ENCODE results near the gene ZFP64. TPM values are rescaled to one million over a fixed set of nuclear protein-coding genes. Genes with fewer than 3 reads are reported as not detected.
"Not testable (repeated sequence)": the region's sequence is repeated elsewhere in the genome, so short reads cannot be mapped to it uniquely, and the experiment has no call there.

Gene ZFP64
- total RNA-seq, 1 experiment from 2014 or later: 18.4 TPM

- CTCF ChIA-PET: no interaction called here
- TF ChIP-seq SIN3A (IDR thresholded peaks at IDR 0.05; ENCODE audit: borderline replicate concordance, insufficient read depth, low read depth, low read length) (no peak), REST (IDR thresholded peaks at IDR 0.05; ENCODE audit: insufficient read depth in 1 of 2, low read depth in 2 of 2, low read length in 1 of 2) (no peak), TCF7L2 (IDR thresholded peaks at IDR 0.05; ENCODE audit: low read depth, low read length) (no peak), POLR2AphosphoS5 (IDR thresholded peaks at IDR 0.05; ENCODE audit: low read depth, low read length) (no peak)
- TF ChIP-seq, protein P1, sequence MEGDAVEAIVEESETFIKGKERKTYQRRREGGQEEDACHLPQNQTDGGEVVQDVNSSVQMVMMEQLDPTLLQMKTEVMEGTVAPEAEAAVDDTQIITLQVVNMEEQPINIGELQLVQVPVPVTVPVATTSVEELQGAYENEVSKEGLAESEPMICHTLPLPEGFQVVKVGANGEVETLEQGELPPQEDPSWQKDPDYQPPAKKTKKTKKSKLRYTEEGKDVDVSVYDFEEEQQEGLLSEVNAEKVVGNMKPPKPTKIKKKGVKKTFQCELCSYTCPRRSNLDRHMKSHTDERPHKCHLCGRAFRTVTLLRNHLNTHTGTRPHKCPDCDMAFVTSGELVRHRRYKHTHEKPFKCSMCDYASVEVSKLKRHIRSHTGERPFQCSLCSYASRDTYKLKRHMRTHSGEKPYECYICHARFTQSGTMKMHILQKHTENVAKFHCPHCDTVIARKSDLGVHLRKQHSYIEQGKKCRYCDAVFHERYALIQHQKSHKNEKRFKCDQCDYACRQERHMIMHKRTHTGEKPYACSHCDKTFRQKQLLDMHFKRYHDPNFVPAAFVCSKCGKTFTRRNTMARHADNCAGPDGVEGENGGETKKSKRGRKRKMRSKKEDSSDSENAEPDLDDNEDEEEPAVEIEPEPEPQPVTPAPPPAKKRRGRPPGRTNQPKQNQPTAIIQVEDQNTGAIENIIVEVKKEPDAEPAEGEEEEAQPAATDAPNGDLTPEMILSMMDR (IDR thresholded peaks at IDR 0.05): no peak
- intact Hi-C loops (cut with micrococcal nuclease; ENCODE audit: unreplicated experiment): no loop called here
- Histone ChIP-seq H3K9me3 (ENCODE audit: control insufficient read depth, insufficient read depth, low read depth, low read length) (no peaks in the 10 kb centered on the region), H3K36me3 (ENCODE audit: control insufficient read depth, insufficient read depth, low read length) (no peaks in the 10 kb centered on the region), H3K4me3 (ENCODE audit: low read depth in 2 of 2, low read length in 2 of 2) (no peak overlapping the region), H3K27me3 (ENCODE audit: control insufficient read depth, insufficient read depth, low read length) (no peaks in the 10 kb centered on the region), H3K4me1 (ENCODE audit: control insufficient read depth, insufficient read depth, low read length) (no peaks in the 10 kb centered on the region), H3K27ac (ENCODE audit: low read length) (no peak overlapping the region)
- POLR2A ChIA-PET: no interaction called here
- ATAC-seq: no peak
- no TSS peak for BruUV-seq (replicated peaks)
- no peak for DNase-seq (ENCODE audit: low read depth, low spot score)
- in situ Hi-C loops (cut with HindIII; ENCODE audit: low pct_unique_long_range_greater_than_20kb, low sequenced_read_pairs): no loop called here
Observed at GRCh38 chr20:52137850-52138249, 53.7 kb downstream of the ZFP64 start.

DNA sequence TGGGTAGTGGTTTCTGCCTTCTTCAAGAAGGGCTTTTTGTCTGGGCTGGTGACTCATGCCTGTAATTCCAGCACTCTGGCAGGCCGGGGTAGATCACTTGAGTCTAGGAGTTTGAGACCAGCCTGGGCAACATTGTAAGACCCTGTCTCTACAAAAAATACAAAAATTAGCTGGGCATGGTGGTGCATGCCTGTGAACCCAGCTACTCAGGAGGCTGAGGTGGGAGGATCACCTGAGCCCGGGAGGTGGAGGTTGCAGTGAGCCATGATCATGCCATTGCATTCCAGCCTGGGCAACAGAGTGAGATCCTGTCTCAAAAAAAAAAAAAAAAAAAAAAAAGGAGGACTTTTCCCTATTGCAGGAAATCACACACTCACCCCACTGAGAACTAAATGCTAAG, 57.9 kb downstream of the ZFP64 start:
- intact Hi-C loops (cut with micrococcal nuclease; ENCODE audit: unreplicated experiment); H3K27me3 ChIP-seq (ENCODE audit: control insufficient read depth, insufficient read depth, low read length); H3K4me3 ChIP-seq (ENCODE audit: low read depth in 2 of 2, low read length in 2 of 2); H3K9me3 ChIP-seq (ENCODE audit: control insufficient read depth, insufficient read depth, low read depth, low read length); BruUV-seq (replicated peaks); H3K4me1 ChIP-seq (ENCODE audit: control insufficient read depth, insufficient read depth, low read length); CTCF ChIA-PET; in situ Hi-C loops (cut with HindIII; ENCODE audit: low pct_unique_long_range_greater_than_20kb, low sequenced_read_pairs); H3K36me3 ChIP-seq (ENCODE audit: control insufficient read depth, insufficient read depth, low read length); H3K27ac ChIP-seq (ENCODE audit: low read length); DNase-seq (ENCODE audit: low read depth, low spot score); ATAC-seq; POLR2A ChIA-PET: not testable (repeated sequence)

DNA sequence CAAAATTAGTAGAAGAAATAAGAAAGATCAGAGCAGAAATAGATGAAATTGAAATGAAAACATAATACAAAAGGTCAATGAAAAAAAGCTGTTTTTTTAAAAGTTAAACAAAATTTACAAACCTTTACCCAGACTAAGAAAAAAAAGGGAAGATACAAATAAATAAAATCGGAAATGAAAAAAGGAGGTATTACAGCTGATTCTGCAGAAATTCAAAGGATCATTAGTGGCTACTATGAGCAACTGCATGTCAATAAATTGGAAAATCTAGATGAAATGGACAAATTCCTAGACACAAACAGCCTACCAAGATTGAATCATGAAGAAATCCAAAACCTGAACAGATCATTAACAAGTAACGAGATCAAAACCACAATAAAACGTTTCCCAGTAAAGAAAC, 59.2 kb downstream of the ZFP64 start:
- TF ChIP-seq POLR2AphosphoS5 (IDR thresholded peaks at IDR 0.05; ENCODE audit: low read depth, low read length) (no peak), REST (IDR thresholded peaks at IDR 0.05; ENCODE audit: insufficient read depth in 1 of 2, low read depth in 2 of 2, low read length in 1 of 2) (no peak), TCF7L2 (IDR thresholded peaks at IDR 0.05; ENCODE audit: low read depth, low read length) (no peak), SIN3A (IDR thresholded peaks at IDR 0.05; ENCODE audit: borderline replicate concordance, insufficient read depth, low read depth, low read length) (no peak)
- TF ChIP-seq, protein P1 (IDR thresholded peaks at IDR 0.05): no peak
- Histone ChIP-seq H3K36me3 (ENCODE audit: control insufficient read depth, insufficient read depth, low read length) (no peaks in the 10 kb centered on the region), H3K27ac (ENCODE audit: low read length) (no peak overlapping the region), H3K9me3 (ENCODE audit: control insufficient read depth, insufficient read depth, low read depth, low read length) (no peaks in the 10 kb centered on the region), H3K4me1 (ENCODE audit: control insufficient read depth, insufficient read depth, low read length) (no peaks in the 10 kb centered on the region), H3K4me3 (ENCODE audit: low read depth in 2 of 2, low read length in 2 of 2) (no peak overlapping the region), H3K27me3 (ENCODE audit: control insufficient read depth, insufficient read depth, low read length) (no peaks in the 10 kb centered on the region)
- ATAC-seq: no peak
- intact Hi-C loops (cut with micrococcal nuclease; ENCODE audit: unreplicated experiment): no loop called here
- DNase-seq (ENCODE audit: low read depth, low spot score): no peak
- no TSS peak for BruUV-seq (replicated peaks)
- in situ Hi-C loops (cut with HindIII; ENCODE audit: low pct_unique_long_range_greater_than_20kb, low sequenced_read_pairs): no loop called here
- POLR2A ChIA-PET: no interaction called here
- CTCF ChIA-PET: no interaction called here
